ENCODE results near the gene GALM. TPM values are rescaled to one million over a fixed set of nuclear protein-coding genes. Genes with fewer than 3 reads are reported as not detected.
A peak's percentile ranks its signal among the peaks of the same experiment; 100 is the strongest.
"Not testable (repeated sequence)": the region's sequence is repeated elsewhere in the genome, so short reads cannot be mapped to it uniquely, and the experiment has no call there.

The GALM gene
- polyA plus RNA-seq, 10 donors: 8.3 to 12.7 (median 11.3) TPM

GRCh38 chr2:38672445-38673391 is 6.8 kb downstream of the GALM start:
- DNase-seq: no peak

DNA sequence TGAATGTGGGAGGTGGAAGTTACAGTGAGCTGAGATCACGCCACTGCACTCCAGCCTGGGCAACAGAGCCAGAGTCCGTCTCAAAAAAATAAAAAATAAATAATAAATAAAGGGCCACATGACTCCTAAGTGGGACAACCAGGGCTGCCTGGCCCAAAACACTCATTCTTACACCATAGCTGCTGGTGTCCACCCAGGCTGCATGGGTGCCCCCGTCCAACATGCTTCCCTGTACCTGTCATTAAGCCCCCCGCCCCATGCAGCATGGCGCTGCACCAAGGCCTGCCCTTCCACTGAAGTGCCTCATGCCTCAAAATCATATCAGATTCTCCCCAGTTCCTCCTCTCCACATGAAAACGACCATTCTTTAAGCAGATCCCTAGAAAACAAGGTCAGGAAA is 10.8 kb downstream of the GALM start:
- no peak for DNase-seq

DNA sequence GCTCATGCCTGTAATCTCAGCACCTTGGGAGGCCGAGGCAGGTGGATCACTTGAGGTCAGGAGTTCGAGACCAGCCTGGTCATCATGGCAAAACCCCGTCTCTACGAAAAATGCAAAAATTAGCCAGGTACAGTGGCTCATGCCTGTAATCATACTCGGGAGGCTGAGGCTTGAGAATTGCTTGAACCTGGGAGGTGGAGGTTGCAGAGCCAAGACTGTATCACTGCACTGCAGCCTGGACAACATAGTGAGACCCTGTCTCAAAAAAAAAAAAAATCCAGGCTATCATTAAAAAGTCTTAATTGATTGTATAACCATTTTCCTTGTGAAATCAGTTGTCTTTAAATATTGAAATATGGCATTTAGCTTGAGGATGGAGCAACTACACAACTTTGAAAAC is 15.0 kb downstream of the GALM start:
- DNase-seq: not testable (repeated sequence)

DNA sequence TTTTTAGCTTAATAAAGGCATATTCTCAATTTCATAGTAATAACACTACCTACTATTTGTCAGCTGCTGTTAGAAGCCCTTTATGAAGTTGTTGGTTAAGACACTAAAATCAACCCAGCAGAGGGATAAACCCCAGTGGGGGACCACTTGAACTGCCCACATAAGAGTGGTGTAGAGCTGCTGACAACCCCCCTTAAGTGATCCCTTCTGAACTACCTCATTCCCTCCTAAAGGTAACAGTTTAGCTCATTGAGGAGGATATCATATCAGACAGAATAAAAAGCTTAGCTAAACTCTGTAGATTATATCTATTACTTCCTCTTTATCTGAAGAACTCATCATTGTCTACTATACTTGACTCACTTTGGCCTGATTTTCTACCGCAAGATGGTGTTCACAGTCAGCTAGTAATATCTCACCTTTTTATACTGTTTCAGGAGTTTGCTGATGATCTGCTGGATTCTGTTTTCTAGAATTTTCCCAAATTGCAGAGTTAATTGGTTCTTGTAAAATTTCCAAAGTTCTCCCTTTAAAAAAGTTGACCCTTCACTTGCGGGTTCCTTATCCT is 16.2 kb downstream of the GALM start:
- no peak for DNase-seq

- DNase-seq: not testable (repeated sequence)
Measured at GRCh38 chr2:38682620-38683019, 16.7 kb downstream of the GALM start.

- DNase-seq: no peak
Measured at GRCh38 chr2:38683766-38684165, 17.9 kb downstream of the GALM start.

GRCh38 chr2:38685116-38685735 is 19.3 kb downstream of the GALM start:
- DNase-seq: peak in 1 of 3 donors; percentile 52

DNA sequence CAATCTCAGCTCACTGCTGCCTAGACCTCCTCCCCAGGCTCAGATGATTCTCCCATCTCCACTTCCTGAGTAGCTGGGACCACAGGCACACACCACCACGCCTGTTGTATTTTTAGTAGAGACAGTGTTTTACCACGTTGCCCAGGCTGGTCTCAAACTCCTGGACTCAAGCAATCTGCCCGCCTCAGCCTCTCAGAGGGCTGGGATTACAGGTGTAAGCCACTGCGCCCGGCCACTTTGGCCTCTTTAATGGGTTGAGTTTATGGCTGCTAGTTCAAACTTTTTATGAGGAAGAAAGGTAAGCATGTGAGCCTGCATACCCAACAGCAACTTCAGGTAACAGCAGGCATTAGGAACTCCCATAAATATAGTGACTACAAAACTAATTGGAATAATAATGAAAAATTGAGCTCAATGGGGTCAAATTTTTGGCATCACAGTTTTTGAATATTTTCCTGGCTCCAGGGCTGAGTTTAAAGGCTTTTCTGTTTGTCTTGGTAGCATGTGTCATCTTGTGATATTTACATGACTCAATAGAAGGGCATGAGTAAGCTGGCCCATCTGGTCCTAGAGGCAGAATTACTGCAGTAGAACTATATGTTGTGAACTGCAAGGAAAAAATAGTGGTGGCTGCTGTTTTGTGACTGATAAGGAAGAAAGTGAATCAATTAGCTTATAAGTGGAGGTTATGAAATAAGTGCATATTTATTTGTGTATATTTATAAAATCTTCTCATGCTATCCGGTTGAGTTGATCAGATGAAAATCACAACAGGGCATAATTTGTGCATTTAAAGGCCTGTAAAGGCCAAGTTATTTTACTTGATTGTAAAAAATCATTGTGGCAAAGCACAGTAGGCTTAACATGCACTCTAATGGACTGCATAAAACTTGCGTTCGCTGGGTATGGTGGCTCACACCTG is 24.8 kb downstream of the GALM start:
- peak in 1 of 3 donors; percentile 77 for DNase-seq

GRCh38 chr2:38691994-38692393 is 26.1 kb downstream of the GALM start:
- DNase-seq: no peak

DNA sequence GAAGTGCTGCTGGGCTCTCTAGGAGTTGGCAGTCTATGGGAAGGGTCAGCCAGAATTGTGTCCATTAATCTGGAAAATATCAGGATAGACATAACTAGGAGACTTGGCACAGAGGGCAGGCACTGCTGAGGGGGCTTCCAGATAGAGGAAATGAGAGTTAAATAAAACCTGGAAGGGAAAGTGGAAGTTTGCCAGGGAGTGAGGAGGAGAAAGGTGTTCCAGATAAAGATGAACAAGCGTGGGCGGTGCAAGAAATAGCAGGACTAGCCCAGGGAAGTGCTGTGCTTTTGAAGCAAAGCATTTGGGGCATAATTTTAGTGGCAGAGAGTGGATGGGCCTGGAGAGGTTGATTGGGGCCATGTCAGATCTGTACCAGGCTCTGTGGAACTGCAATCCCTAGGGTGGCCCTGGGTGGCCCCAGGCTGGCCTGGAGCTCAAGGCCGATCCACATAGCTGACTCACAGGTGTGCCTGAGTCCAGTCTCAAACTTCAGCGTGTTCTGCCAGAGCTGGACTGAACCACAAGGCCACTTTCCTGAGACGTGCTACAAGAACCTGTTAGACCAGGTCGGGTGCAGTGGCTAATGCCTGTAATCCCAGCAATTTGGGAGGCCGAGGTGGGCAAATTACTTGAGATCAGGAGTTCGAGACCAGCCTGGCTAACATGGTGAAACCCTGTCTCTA is 26.9 kb downstream of the GALM start:
- DNase-seq: no peak

DNA sequence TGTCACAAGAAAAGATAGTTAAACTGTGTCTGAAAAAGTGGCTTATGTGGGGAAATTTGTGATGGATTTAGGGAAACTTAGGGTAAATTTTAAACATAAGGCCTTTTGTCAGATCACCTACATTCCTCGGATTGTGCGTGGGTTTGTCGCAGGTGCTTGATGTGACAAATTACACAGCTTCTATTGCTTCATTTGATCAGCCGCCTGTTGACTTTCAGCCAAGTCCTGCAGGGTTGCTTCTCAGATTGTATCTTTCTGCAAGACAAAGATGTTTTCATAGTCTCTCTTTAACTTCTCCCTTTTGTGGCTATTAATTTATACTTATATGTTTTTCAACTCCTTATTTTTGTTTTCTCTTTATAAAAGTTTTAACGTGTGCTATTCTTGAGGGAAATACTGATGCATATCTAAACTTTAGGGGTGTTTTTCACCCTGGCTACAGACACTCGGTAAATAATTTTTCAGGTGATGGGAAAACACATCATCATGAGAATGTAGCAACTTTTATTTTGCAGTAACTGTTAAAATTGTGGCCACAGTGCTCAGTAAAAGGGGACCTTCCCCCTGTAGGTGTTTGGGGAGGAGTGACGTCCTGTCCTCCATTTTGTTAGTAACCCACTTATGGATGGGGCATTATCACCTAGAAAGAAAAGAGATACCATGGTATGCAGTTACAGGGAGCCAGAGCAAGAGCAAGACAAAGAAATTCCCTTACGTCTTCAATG is 31.4 kb downstream of the GALM start:
- DNase-seq: no peak

DNA sequence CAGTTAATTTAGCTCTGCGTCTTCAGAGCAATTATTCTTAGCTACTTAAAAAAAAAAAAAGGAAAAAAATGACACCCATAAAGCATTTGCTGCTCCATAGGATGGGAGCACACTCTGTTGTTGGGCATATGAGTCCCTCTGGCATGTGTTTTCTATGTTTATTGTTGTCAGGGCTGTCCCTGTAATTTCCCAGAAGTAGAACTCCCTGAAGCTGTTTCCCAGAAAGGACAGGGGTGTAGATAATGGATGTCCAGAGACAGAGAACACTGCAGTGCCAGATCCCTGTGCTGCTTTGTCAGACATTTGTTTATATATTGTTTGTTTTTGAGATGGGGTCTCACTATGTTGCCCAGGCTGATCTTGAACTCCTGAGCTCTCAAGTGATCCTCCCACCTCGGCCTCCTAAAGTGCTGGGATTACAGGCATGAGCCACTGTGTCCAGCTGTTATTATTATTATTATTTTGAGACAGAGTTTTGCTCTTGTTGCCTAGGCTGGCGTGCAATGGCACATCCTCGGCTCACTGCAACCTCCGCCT is 32.6 kb downstream of the GALM start:
- DNase-seq: no peak

DNA sequence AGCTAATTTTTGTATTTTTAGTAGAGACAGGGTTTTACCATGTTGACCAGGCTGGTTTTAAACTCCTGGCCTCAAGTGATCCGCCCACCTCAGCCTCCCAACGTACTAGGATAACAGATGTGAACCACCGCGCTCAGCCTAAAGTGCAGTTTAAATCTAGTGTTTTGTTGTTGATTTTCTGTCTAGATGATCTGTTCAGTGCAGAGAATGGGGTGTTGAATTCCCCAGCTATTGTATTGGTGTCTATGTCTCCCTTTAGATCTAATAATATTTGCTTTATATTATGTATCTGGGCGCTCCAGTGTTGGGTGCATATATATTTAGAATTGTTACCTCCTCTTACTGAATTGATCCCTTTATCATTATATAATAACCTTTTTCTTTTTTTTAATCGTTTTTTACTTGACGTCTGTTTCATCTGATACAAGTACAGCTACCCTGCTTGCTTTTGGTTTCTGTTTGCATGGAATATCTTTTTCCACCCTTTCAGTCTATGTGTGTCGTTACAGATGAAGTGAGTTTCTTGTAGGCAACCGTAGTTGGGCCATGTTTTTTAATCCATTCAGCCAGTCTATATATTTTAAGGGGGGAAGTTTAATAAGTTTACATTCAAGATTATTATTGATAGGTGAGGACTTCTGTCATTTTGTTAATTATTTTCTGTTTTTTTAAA is 34.3 kb downstream of the GALM start:
- no peak for DNase-seq

- no peak for DNase-seq
Measured at GRCh38 chr2:38700881-38701458, 35.1 kb downstream of the GALM start.

DNA sequence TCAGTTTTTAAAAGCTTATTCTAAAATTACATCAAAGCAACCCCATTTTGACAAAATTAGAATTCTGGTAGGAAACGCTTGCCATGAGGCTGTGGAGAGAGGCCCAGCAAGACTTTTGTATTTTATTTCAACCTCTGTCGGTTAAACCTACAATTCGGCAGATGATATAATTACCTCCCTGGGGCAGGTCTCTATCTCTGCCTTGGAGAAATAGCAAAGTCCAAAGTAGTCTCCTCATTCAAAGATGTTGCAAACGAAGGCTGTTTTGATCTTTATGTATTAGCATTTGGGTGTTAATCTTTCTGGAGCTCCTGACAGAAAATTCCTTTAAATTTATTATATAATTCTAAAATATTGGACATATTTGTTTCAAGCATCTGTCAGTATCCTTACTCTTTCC is 35.6 kb downstream of the GALM start:
- DNase-seq: no peak

- peak in 1 of 3 donors; percentile 88 for DNase-seq
Measured at GRCh38 chr2:38702413-38702812, 36.5 kb downstream of the GALM start.

- DNase-seq: not testable (repeated sequence)
Measured at GRCh38 chr2:38703336-38703735, 37.4 kb downstream of the GALM start.

DNA sequence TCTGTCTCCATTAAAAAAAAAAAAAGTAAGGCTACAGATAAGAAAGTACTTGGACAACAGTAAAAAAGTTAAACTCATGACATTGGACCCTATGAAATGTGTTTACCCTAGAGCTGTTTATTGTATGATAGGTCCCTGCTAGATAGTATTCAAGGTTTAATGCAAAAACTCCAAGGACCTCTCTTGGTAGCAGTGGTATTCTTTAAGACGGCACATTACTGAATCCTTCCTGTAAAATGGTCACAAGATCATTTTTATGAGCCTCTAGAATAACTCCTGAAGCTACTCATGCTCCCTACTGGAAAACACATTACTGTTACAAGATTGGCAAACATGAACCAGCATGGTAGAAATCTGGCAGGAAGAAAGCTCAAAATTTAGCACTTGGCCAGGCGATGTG is 38.8 kb downstream of the GALM start:
- DNase-seq: no peak

DNA sequence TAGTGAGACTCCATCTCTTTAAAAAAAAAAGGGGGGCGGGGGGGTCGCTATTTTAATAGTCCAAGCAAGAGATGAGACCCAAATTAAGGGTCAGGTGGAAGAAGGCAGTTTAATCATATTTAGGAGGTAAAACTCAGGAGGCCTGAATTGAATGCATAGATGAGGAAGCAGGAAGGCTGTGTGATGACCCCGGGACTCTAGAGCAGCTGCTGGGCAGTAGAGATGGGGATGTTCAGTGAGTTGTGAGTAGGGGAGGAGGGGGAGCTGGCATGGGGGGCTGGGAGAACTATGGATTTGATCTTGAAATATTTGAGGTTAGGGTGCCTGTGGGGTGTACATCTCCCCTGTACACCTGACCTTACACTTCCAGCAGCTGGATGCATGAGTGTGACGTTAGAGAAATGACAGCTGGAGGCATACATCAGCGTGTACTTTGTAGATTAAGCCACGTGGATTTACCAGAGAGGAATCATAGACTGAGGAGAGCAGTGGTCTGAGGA is 41.0 kb downstream of the GALM start:
- no peak for DNase-seq
